GM20000 (cell line): Measurements from ENCODE around the gene CACNA1F.

Experiments
- DNase-seq: peaks from one replicate; pipeline ENCODE4 v3.0.0; 2012; ENCODE audit warnings: low spot score
- TF ChIP-seq, protein P1 (sequence below): IDR thresholded peaks from 2 replicates; pipeline ENCODE4 v1.5.1; 2012; ENCODE audit warnings: mild to moderate bottlenecking, control low read depth; ENCODE audit errors: extremely low read depth, missing control alignments

Gene CACNA1F

DNA sequence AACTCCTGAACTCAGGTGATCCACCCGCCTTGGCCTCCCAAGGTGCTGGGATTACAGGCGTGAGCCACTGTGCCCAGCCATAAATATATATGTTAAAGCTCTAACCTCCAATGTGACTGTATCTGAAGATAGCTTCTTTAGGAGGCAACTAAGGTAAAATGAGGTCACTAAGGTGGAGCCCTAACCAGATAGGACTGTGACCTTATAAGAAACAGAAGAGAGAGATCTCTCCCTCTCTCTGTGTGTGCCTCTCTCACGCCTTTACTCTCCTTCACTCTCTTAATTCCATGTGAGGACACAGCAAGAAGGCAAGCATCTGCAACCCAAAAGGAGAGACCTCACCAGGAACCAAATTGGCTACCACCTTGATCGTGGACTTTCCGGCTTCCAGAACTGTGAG, 71.5 kb downstream of the CACNA1F start:
- DNase-seq, result no peak
- TF ChIP-seq, protein P1, sequence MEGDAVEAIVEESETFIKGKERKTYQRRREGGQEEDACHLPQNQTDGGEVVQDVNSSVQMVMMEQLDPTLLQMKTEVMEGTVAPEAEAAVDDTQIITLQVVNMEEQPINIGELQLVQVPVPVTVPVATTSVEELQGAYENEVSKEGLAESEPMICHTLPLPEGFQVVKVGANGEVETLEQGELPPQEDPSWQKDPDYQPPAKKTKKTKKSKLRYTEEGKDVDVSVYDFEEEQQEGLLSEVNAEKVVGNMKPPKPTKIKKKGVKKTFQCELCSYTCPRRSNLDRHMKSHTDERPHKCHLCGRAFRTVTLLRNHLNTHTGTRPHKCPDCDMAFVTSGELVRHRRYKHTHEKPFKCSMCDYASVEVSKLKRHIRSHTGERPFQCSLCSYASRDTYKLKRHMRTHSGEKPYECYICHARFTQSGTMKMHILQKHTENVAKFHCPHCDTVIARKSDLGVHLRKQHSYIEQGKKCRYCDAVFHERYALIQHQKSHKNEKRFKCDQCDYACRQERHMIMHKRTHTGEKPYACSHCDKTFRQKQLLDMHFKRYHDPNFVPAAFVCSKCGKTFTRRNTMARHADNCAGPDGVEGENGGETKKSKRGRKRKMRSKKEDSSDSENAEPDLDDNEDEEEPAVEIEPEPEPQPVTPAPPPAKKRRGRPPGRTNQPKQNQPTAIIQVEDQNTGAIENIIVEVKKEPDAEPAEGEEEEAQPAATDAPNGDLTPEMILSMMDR, result no peak

GRCh38 chrX:49160908-49161307, 72.2 kb downstream of the CACNA1F start:
- no peak for DNase-seq
- TF ChIP-seq, protein P1, result no peak

DNA sequence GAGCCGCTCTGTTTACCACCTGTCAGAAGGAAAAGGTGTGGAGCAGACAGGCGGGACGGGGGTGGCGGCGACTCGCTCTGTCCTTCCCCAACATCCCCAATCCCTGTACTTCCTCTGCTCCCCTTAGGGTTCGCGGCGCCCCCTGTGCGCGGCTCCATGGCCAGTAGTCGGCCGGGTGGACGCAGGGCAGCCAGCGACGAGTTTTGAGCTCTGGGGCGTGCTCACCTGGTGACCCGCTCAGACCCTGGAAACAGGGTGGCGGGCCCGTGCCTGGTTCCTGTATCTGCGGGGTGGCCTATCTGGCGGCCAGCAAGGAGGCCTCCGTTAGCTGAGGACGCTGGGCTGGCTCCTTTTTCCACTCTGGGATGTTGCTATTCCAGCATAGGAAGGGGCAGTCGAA, 75.9 kb downstream of the CACNA1F start:
- TF ChIP-seq, protein P1, result no peak

DNA sequence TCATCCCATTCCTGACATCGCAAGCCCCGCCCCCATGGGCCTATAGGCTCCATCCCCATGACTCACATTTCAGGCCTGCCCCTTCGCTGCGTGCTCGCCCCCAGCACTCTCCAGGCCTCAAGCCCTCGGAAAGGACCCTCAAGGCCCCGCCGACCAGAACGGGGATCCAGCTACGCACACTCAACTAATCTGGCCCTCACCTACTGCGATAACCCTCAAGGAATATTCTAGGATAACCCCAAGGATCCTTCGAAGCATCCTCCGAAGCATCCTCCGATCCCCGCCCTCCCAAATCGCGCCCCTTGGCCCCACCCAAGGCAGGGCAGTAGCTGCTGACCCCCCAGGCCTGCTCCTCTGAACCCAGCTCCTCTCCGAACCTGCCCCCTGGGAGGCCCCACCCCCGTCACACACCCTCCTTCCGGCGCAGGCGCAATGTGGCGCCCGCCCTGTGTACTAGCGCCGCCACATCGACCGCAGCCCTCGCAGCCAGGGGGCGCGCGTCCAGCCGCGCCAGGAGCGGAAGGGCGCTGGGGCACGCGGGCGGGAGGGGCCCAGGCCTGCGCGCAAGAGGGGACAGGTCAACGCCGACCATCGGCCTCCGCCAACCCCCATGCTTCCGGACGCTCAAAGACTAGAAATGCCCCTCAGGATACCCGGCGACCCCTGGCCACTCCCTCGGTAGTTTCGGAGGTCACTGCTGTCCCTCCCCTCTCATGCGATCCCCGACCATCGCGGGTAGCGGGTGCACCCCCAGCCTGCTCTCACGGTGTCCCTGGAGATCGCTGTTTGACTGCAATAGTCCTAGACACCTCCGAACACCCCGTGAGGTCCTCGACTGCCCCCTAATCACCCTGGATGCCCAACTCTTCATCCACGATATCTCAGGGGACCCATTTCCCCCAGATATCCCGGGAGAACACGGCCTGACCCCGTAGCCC, 77.0 kb downstream of the CACNA1F start:
- TF ChIP-seq, protein P1, result peak; percentile 53
- DNase-seq, result peak; percentile 87

More for the DNA sequence above, 75.9 kb downstream of the CACNA1F start:
- no peak for DNase-seq

DNA sequence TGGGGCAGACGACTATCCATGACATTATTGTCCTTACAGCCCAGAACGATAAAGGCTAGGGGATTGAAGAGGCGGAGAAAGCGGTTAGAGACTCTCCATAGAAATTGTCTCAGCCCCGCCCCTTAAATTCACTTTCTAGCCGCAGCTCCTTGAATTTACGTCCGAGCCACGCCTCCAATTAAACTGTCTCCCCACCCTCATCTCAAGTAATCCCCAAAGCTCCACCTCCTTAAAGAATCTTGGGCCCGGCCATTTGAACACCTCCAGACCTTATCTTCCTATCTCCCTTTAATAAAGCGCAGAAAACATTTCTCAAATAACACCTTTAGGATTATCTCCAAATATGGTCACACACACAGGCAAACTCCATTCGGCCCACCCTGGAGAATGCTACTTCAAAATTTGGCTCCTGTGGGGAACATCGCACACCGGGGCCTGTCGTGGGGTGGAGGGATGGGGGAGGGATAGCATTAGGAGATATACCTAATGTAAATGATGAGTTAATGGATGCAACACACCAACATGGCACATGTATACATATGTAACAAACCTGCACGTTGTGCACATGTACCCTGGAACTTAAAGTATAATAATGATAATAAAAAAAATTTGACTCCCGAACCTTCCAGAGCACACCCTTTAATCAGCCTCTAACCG, 77.8 kb downstream of the CACNA1F start:
- TF ChIP-seq, protein P1, result no peak
- DNase-seq, result peak; percentile 47
